Measurements from ENCODE around the gene S100P.

GRCh38 chr4:6714954-6715353, 21.3 kb downstream of the S100P start:
- TF ChIP-seq ZNF274 (IDR thresholded peaks at IDR 0.05; ENCODE audit: low read depth, low read length) (no peak), SUZ12 (IDR thresholded peaks at IDR 0.05; ENCODE audit: extremely low read depth, insufficient read depth, insufficient read length) (no peak), YY1 (IDR thresholded peaks at IDR 0.05; ENCODE audit: insufficient read depth, insufficient read length) (no peak)

Data from NT2/D1 (cell line).